ENCODE data around the gene POC1A.

The POC1A gene

DNA sequence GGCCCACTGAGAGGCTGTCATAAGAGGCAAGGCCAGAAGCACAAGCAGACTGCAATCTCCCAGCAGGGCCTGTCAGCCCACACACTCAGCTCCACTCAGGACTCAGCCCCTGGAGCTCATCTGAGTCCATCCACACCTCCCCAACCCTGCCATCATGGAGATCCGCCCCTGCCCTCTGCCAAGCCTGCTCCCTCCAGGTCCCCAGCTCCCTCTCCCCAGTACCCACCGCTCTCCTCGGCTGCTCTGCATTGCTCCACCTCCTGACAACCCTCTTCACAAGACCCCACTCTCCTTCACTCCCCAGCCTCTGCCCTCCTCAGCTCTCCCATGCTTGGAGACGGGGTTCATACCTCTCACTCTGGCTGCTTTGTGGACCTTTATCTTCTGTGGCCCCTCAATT, 11.1 kb downstream of the POC1A start:
- H3K27ac ChIP-seq (ENCODE audit: extremely low read depth, low read depth, low read length) = no peak overlapping the region
- ChIA-PET POLR2A (interaction anchor here (0.6 kb wide), 1 partner anchor 26 kb away, joined by 3 read pairs; no protein-coding TSS in a partner anchor), CTCF (interaction anchor here (0.5 to 2.2 kb wide), 5 partner anchors 20 to 237 kb away, joined by 3 to 23 read pairs (median 6); no protein-coding TSS in a partner anchor)
- no peaks in the 10 kb centered on the region for H3K4me1 ChIP-seq (ENCODE audit: control insufficient read depth, insufficient read depth, low read length)
- no peak overlapping the region for H3K4me3 ChIP-seq (ENCODE audit: low read depth, low read length)
- H3K36me3 ChIP-seq (ENCODE audit: control insufficient read depth in 2 of 2, insufficient read depth in 1 of 2, low read length in 2 of 2) = peaks cover 3 to 90% of the 10 kb centered on the region in 2 experiments; a peak in 2 of 3 replicates
- TF ChIP-seq MZF1 (tag by site-specific recombination; IDR thresholded peaks at IDR 0.05; ENCODE audit: borderline replicate concordance) (no peak), KLF1 (tag by site-specific recombination; IDR thresholded peaks at IDR 0.05) (no peak), ZNF776 (tag by site-specific recombination; IDR thresholded peaks at IDR 0.05; ENCODE audit: borderline replicate concordance) (no peak), ZNF626 (tag by site-specific recombination; IDR thresholded peaks at IDR 0.05) (no peak), ZNF513 (tag by site-specific recombination; IDR thresholded peaks at IDR 0.05) (no peak), ZBTB21 (tag by site-specific recombination; IDR thresholded peaks at IDR 0.05) (no peak), ZNF585B (tag by site-specific recombination; IDR thresholded peaks at IDR 0.05) (no peak), ZFP69B (tag by site-specific recombination; IDR thresholded peaks at IDR 0.05) (no peak), ZNF37A (tag by site-specific recombination; IDR thresholded peaks at IDR 0.05) (no peak), REPIN1 (tag by site-specific recombination; IDR thresholded peaks at IDR 0.05; ENCODE audit: low read depth) (no peak), ZNF658 (tag by site-specific recombination; IDR thresholded peaks at IDR 0.05) (no peak), ZNF624 (tag by site-specific recombination; IDR thresholded peaks at IDR 0.05) (no peak)
- TF ChIP-seq, protein P1, sequence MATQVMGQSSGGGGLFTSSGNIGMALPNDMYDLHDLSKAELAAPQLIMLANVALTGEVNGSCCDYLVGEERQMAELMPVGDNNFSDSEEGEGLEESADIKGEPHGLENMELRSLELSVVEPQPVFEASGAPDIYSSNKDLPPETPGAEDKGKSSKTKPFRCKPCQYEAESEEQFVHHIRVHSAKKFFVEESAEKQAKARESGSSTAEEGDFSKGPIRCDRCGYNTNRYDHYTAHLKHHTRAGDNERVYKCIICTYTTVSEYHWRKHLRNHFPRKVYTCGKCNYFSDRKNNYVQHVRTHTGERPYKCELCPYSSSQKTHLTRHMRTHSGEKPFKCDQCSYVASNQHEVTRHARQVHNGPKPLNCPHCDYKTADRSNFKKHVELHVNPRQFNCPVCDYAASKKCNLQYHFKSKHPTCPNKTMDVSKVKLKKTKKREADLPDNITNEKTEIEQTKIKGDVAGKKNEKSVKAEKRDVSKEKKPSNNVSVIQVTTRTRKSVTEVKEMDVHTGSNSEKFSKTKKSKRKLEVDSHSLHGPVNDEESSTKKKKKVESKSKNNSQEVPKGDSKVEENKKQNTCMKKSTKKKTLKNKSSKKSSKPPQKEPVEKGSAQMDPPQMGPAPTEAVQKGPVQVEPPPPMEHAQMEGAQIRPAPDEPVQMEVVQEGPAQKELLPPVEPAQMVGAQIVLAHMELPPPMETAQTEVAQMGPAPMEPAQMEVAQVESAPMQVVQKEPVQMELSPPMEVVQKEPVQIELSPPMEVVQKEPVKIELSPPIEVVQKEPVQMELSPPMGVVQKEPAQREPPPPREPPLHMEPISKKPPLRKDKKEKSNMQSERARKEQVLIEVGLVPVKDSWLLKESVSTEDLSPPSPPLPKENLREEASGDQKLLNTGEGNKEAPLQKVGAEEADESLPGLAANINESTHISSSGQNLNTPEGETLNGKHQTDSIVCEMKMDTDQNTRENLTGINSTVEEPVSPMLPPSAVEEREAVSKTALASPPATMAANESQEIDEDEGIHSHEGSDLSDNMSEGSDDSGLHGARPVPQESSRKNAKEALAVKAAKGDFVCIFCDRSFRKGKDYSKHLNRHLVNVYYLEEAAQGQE (tag by site-specific recombination; IDR thresholded peaks at IDR 0.05) = no peak
- no peaks in the 10 kb centered on the region for H3K9me3 ChIP-seq (ENCODE audit: control insufficient read depth, insufficient read depth, low read depth, low read length)

GRCh38 chr3:52141751-52142150, 12.5 kb downstream of the POC1A start:
- Histone ChIP-seq H3K9me3 (ENCODE audit: control insufficient read depth, insufficient read depth, low read depth, low read length) (no peaks in the 10 kb centered on the region), H3K27ac (ENCODE audit: extremely low read depth, low read depth, low read length) (no peak overlapping the region), H3K4me3 (ENCODE audit: low read depth, low read length) (no peak overlapping the region), H3K4me1 (ENCODE audit: control insufficient read depth, insufficient read depth, low read length) (no peaks in the 10 kb centered on the region), H3K36me3 (ENCODE audit: control insufficient read depth in 2 of 2, insufficient read depth in 1 of 2, low read length in 2 of 2) (peaks cover 0 to 96% of the 10 kb centered on the region in 2 experiments; a peak in 2 of 3 replicates)
- POLR2A ChIA-PET = interaction anchor here (0.7 kb wide), 1 partner anchor 295 kb away, joined by 4 read pairs; no protein-coding TSS in a partner anchor
- CTCF ChIA-PET = interaction anchor here (0.5 to 2.2 kb wide), 3 partner anchors 137 to 160 kb away, joined by 4 to 23 read pairs (median 7); no protein-coding TSS in a partner anchor
- TF ChIP-seq ZNF114 (tag by site-specific recombination; IDR thresholded peaks at IDR 0.05) (no peak), ZNF248 (tag by site-specific recombination; IDR thresholded peaks at IDR 0.05) (no peak), ZNF274 (IDR thresholded peaks at IDR 0.05; ENCODE audit: low read length) (no peak), ZNF274 (tag by site-specific recombination; IDR thresholded peaks at IDR 0.05; ENCODE audit: borderline replicate concordance) (no peak), ZSCAN16 (tag by site-specific recombination; IDR thresholded peaks at IDR 0.05) (no peak), ZNF777 (tag by site-specific recombination; IDR thresholded peaks at IDR 0.05; ENCODE audit: borderline replicate concordance) (no peak), ZBTB8A (tag by site-specific recombination; IDR thresholded peaks at IDR 0.05) (no peak), ZNF560 (tag by site-specific recombination; IDR thresholded peaks at IDR 0.05; ENCODE audit: borderline replicate concordance) (no peak), REPIN1 (tag by site-specific recombination; IDR thresholded peaks at IDR 0.05; ENCODE audit: low read depth) (no peak), ZBTB1 (tag by site-specific recombination; IDR thresholded peaks at IDR 0.05) (no peak), ZNF146 (tag by site-specific recombination; IDR thresholded peaks at IDR 0.05) (no peak), PRDM10 (tag by site-specific recombination; IDR thresholded peaks at IDR 0.05) (no peak), KLF16 (tag by site-specific recombination; IDR thresholded peaks at IDR 0.05) (no peak), ZNF645 (tag by site-specific recombination; IDR thresholded peaks at IDR 0.05) (no peak), ZNF433 (tag by site-specific recombination; IDR thresholded peaks at IDR 0.05; ENCODE audit: low read depth) (no peak)

Data from HEK293 (cell line).